Calu3 (cell line): ENCODE results near the gene PAPPA. TPM values are rescaled to one million over a fixed set of nuclear protein-coding genes. Genes with fewer than 3 reads are reported as not detected.

Experiments used
- BruUV-seq: library from RNA; stranded (reverse); fragments of 400-500 nt; replicated peaks from 2 replicates; lab custom pipeline; 2021; lab: Mats Ljungman, UMichigan
- CTCF ChIA-PET: fragments of 300-600 bp; sonication (Branson Sonifier 250); formaldehyde crosslinking; loops from one replicate; lab custom pipeline; 2022; ENCODE audit warnings: antibody characterized with exemption; lab: Charles Lee
- DNase-seq: peaks from one replicate; pipeline ENCODE4 v3.0.0; 2022
- H3K27ac Mint-ChIP-seq: one replicate; pipeline ENCODE4 v1.8.0; 2022; ENCODE audit warnings: mixed read lengths; ENCODE audit not compliant: unreplicated experiment
- H3K27me3 Mint-ChIP-seq: one replicate; pipeline ENCODE4 v1.8.0; 2022; ENCODE audit warnings: mixed read lengths; ENCODE audit not compliant: unreplicated experiment
- H3K36me3 Mint-ChIP-seq: one replicate; pipeline ENCODE4 v1.8.0; 2022; ENCODE audit warnings: mild to moderate bottlenecking, moderate library complexity, mixed read lengths; ENCODE audit not compliant: insufficient read depth, unreplicated experiment
- H3K4me1 Mint-ChIP-seq: one replicate; pipeline ENCODE4 v1.8.0; 2022; ENCODE audit warnings: mild to moderate bottlenecking, low read depth, mixed read lengths; ENCODE audit not compliant: unreplicated experiment
- H3K4me3 Mint-ChIP-seq: one replicate; pipeline ENCODE4 v1.8.0; 2022; ENCODE audit warnings: mild to moderate bottlenecking, low read depth, moderate library complexity, mixed read lengths; ENCODE audit not compliant: unreplicated experiment
- H3K9me3 Mint-ChIP-seq: one replicate; pipeline ENCODE4 v1.8.0; 2022; ENCODE audit warnings: low read depth, mixed read lengths; ENCODE audit not compliant: unreplicated experiment
- intact Hi-C: fragments of 100-400 bp; cut with micrococcal nuclease; formaldehyde crosslinking; loops from one replicate; pipeline ENCODE4 v1.10.0; 2022; ENCODE audit not compliant: unreplicated experiment
- total RNA-seq: library from RNA; stranded (reverse); gene quantifications from 2 replicates; pipeline ENCODE4 v1.2.3, GENCODE V29; 2022
- TF ChIP-seq, protein P1 (sequence below): fragments of 200-600 bp; IDR thresholded peaks from one replicate; pipeline ENCODE4 v1.8.0; 2022; ENCODE audit warnings: antibody characterized with exemption; ENCODE audit not compliant: unreplicated experiment

Gene PAPPA
- total RNA-seq, 1 experiment from 2014 or later, result not detected

DNA sequence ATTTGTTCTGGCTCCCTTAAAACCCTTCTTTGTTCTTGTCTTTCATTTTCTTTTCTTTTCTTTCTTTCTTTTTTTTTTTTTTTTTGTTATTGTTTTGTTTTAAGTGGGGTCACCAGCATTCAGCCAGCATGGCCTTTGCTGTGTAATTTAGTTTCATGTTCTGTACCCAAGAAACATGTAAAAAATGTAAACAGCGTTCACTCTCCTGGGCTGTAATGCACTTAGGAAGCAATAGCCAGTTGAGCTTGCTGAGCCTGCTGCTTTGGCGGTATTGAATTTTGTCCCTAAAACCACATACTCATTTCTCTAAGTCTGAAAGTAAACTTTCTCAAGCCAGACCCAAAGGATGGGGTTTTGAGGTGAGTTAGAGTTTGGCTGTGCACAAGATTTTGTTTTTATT is 158.6 kb downstream of the PAPPA start:
- CTCF ChIA-PET, result no interaction called here
- H3K4me1 Mint-ChIP-seq, result no peaks in the 10 kb centered on the region
- no TSS peak for BruUV-seq
- intact Hi-C loops, result no loop called here
- H3K27me3 Mint-ChIP-seq, result no peaks in the 10 kb centered on the region
- H3K4me3 Mint-ChIP-seq, result no peak overlapping the region
- no peaks in the 10 kb centered on the region for H3K9me3 Mint-ChIP-seq
- no peaks in the 10 kb centered on the region for H3K36me3 Mint-ChIP-seq
- TF ChIP-seq, protein P1, sequence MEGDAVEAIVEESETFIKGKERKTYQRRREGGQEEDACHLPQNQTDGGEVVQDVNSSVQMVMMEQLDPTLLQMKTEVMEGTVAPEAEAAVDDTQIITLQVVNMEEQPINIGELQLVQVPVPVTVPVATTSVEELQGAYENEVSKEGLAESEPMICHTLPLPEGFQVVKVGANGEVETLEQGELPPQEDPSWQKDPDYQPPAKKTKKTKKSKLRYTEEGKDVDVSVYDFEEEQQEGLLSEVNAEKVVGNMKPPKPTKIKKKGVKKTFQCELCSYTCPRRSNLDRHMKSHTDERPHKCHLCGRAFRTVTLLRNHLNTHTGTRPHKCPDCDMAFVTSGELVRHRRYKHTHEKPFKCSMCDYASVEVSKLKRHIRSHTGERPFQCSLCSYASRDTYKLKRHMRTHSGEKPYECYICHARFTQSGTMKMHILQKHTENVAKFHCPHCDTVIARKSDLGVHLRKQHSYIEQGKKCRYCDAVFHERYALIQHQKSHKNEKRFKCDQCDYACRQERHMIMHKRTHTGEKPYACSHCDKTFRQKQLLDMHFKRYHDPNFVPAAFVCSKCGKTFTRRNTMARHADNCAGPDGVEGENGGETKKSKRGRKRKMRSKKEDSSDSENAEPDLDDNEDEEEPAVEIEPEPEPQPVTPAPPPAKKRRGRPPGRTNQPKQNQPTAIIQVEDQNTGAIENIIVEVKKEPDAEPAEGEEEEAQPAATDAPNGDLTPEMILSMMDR, result no peak
- DNase-seq, result no peak
- H3K27ac Mint-ChIP-seq, result no peak overlapping the region

DNA sequence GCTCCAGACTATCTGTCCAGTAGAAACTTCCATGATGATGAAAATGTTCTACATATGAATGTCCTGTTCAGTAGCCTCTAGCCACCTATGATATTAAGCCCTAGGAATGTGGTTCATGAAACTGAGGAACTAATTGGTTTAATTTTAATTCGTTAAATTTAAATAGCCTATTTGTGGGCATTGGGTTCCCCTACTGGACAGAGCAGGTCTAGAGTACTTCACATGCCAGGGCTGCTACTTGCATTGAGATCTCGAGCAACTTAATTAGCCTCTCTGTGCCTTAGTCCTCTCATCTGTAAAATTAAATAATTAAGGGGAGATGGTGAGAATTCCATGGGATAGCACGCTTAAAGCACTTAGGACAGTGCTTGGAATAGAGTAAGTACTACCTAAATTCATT is 160.0 kb downstream of the PAPPA start:
- DNase-seq, result no peak
- H3K27ac Mint-ChIP-seq, result no peak overlapping the region
- CTCF ChIA-PET, result interaction anchor here (0.6 kb wide), 1 partner anchor 699 kb away, joined by 4 read pairs; no protein-coding TSS in a partner anchor
- intact Hi-C loops, result no loop called here
- TF ChIP-seq, protein P1, result no peak
- H3K27me3 Mint-ChIP-seq, result no peaks in the 10 kb centered on the region
- no TSS peak for BruUV-seq
- H3K9me3 Mint-ChIP-seq, result no peaks in the 10 kb centered on the region
- H3K4me1 Mint-ChIP-seq, result no peaks in the 10 kb centered on the region
- H3K36me3 Mint-ChIP-seq, result no peaks in the 10 kb centered on the region
- no peak overlapping the region for H3K4me3 Mint-ChIP-seq

DNA sequence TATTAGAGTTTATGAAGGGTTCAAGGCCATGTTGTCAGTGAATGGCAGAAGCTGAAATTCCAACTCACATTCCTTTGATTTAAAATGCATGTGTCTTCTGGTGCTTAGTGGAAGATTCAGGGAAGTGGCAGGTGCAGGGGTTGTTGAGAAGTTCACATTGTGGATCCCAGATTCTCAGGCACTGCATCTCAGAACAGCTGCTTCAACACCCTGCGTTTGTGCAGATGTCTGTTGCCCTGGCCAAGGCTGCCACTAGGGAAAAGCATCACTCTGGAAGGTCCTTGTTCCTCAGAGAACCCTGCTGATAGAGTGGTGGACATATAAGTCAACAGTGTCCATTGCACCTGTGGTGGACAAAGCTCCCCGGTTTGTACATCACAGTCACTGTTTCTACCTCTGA is 162.7 kb downstream of the PAPPA start:
- BruUV-seq, result no TSS peak
- no peak for DNase-seq
- no peaks in the 10 kb centered on the region for H3K4me1 Mint-ChIP-seq
- intact Hi-C loops, result no loop called here
- H3K4me3 Mint-ChIP-seq, result no peak overlapping the region
- no peaks in the 10 kb centered on the region for H3K9me3 Mint-ChIP-seq
- TF ChIP-seq, protein P1, result no peak
- H3K36me3 Mint-ChIP-seq, result no peaks in the 10 kb centered on the region
- CTCF ChIA-PET, result no interaction called here
- H3K27me3 Mint-ChIP-seq, result no peaks in the 10 kb centered on the region
- no peak overlapping the region for H3K27ac Mint-ChIP-seq

DNA sequence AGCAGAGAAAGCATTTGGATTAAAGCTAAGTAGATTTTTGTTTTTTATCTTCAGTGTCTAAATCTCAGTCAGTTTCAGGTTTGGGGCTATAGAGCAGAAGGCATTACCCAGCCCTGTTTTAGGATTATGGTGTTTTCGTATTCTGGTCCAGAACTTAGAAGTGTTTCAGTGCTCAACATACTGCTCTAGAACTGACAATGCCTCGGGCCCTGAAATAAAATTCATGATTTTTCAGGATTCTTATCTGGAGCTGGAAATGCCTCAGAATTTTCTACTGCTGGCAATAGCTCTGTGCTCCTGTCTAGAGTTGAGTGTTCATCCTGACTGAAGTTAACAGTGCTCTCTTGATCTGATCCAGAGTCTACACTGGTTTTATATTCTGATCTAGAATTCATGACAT is 163.9 kb downstream of the PAPPA start:
- BruUV-seq, result no TSS peak
- no peaks in the 10 kb centered on the region for H3K9me3 Mint-ChIP-seq
- no peaks in the 10 kb centered on the region for H3K36me3 Mint-ChIP-seq
- H3K27ac Mint-ChIP-seq, result no peak overlapping the region
- H3K4me3 Mint-ChIP-seq, result no peak overlapping the region
- intact Hi-C loops, result no loop called here
- H3K4me1 Mint-ChIP-seq, result no peaks in the 10 kb centered on the region
- TF ChIP-seq, protein P1, result no peak
- no peak for DNase-seq
- CTCF ChIA-PET, result no interaction called here
- no peaks in the 10 kb centered on the region for H3K27me3 Mint-ChIP-seq
